Neural cell (in vitro differentiated cells): Measurements from ENCODE around the gene TMED7. TPM values are rescaled to one million over a fixed set of nuclear protein-coding genes. Genes with fewer than 3 reads are reported as not detected.

ENCODE experiments used
- H2AFZ ChIP-seq: fragments of 200-600, 300-800 bp; sonication (generic), shearing (Covaris generic); 2 replicates; pipeline ENCODE4 v1.6.0; 2014; ENCODE audit warnings: low read depth, mild to moderate bottlenecking, antibody characterized with exemption, low read length, moderate library complexity
- H3F3A ChIP-seq: fragments of 200-600 bp; shearing (Covaris generic); 2 replicates; pipeline ENCODE4 v1.6.1; 2016; ENCODE audit warnings: mild to moderate bottlenecking, moderate library complexity, mixed read lengths, antibody characterized with exemption, low read length; ENCODE audit not compliant: insufficient read depth, poor library complexity, severe bottlenecking
- H3K27ac ChIP-seq: fragments of 200-600, 300-800 bp; sonication (generic), shearing (Covaris generic); 2 replicates; pipeline ENCODE4 v1.5.1; 2014; ENCODE audit warnings: mild to moderate bottlenecking, low read length, moderate library complexity
- H3K27me3 ChIP-seq: fragments of 300-800, 200-600 bp; sonication (generic), shearing (Covaris generic); 2 replicates; pipeline ENCODE4 v1.6.0; 2014; ENCODE audit warnings: mild to moderate bottlenecking, low read depth, low read length, moderate library complexity; ENCODE audit not compliant: insufficient read depth
- H3K36me3 ChIP-seq: fragments of 300-800, 200-600 bp; sonication (generic), shearing (Covaris generic); 2 replicates; pipeline ENCODE4 v1.5.1; 2014; ENCODE audit warnings: mild to moderate bottlenecking, antibody characterized with exemption, low read length, moderate library complexity; ENCODE audit not compliant: insufficient read depth
- H3K4me2 ChIP-seq: fragments of 300-800, 200-600 bp; sonication (generic), shearing (Covaris generic); 2 replicates; pipeline ENCODE4 v1.6.0; 2014; ENCODE audit warnings: mild to moderate bottlenecking, low read length
- H3K4me3 ChIP-seq: fragments of 300-800, 200-600 bp; sonication (generic), shearing (Covaris generic); 2 replicates; pipeline ENCODE4 v1.5.1; 2014; ENCODE audit warnings: mild to moderate bottlenecking, low read length, moderate library complexity
- H3K79me2 ChIP-seq: fragments of 200-600 bp; shearing (Covaris generic); replicated peaks from 2 replicates; pipeline ENCODE4 v1.6.0; 2014; ENCODE audit warnings: mild to moderate bottlenecking, low read length, moderate library complexity; ENCODE audit not compliant: insufficient read depth
- H3K9ac ChIP-seq: fragments of 300-800, 200-600 bp; sonication (generic), shearing (Covaris generic); 2 replicates; pipeline ENCODE4 v1.6.1; 2016; ENCODE audit warnings: mild to moderate bottlenecking, low read length, mixed read lengths
- H3K9me2 ChIP-seq: fragments of 200-600 bp; shearing (Covaris generic); 2 replicates; pipeline ENCODE4 v1.6.1; 2016; ENCODE audit warnings: mild to moderate bottlenecking, low read length, mixed read lengths; ENCODE audit not compliant: insufficient read depth
- H3K9me3 ChIP-seq: fragments of 200-600, 300-800 bp; sonication (generic), shearing (Covaris generic); 2 replicates; pipeline ENCODE4 v1.6.1; 2016; ENCODE audit warnings: mild to moderate bottlenecking, mixed run types, low read length, moderate library complexity, mixed read lengths
- H4K20me1 ChIP-seq: fragments of 200-600 bp; shearing (Covaris generic); 2 replicates; pipeline ENCODE4 v1.6.1; 2016; ENCODE audit warnings: mild to moderate bottlenecking, mixed run types; ENCODE audit not compliant: insufficient read depth
- EP300 ChIP-seq: fragments of 450-650 bp; conservative IDR thresholded peaks from 2 replicates; pipeline ENCODE4 v1.6.1; 2014; ENCODE audit warnings: antibody characterized with exemption, mild to moderate bottlenecking, moderate library complexity; ENCODE audit not compliant: poor library complexity, severe bottlenecking
- EZH2 ChIP-seq: fragments of 200-600, 300-800 bp; shearing (Covaris generic), sonication (generic); IDR thresholded peaks from 2 replicates; pipeline ENCODE4 v1.6.1; 2014; ENCODE audit warnings: antibody characterized with exemption, low read length, borderline replicate concordance, mild to moderate bottlenecking; ENCODE audit not compliant: insufficient read depth, poor library complexity, severe bottlenecking
- MXI1 ChIP-seq: fragments of 450-650 bp; conservative IDR thresholded peaks from 2 replicates; pipeline ENCODE4 v1.6.1; 2014; ENCODE audit warnings: antibody characterized with exemption, mild to moderate bottlenecking; ENCODE audit not compliant: poor library complexity, severe bottlenecking
- POLR2AphosphoS5 ChIP-seq: IDR thresholded peaks from 2 replicates; pipeline ENCODE4 v1.6.1; 2012
- RAD21 ChIP-seq: fragments of 450-650 bp; conservative IDR thresholded peaks from 2 replicates; pipeline ENCODE4 v1.6.1; 2014; ENCODE audit warnings: antibody characterized with exemption, mild to moderate bottlenecking, moderate library complexity
- SMC3 ChIP-seq: fragments of 450-650 bp; conservative IDR thresholded peaks from 2 replicates; pipeline ENCODE4 v1.6.1; 2014; ENCODE audit warnings: antibody characterized with exemption, mild to moderate bottlenecking, moderate library complexity; ENCODE audit not compliant: poor library complexity
- TAF1 ChIP-seq: IDR thresholded peaks from 2 replicates; pipeline ENCODE4 v1.6.1; 2012; ENCODE audit warnings: low read depth
- polyA plus RNA-seq: library from polyadenylated mRNA; depleted of rRNA; stranded (reverse); fragments of >200 nt; gene quantifications from 2 replicates; pipeline ENCODE4 v1.2.3, GENCODE V29; 2014
- TF ChIP-seq, protein P1 (sequence below): IDR thresholded peaks from 2 replicates; pipeline ENCODE4 v1.6.1; 2012; ENCODE audit warnings: borderline replicate concordance
- TF ChIP-seq, protein P2 (sequence below): fragments of 450-650 bp; IDR thresholded peaks from 2 replicates; pipeline ENCODE4 v1.5.1; 2014; ENCODE audit warnings: antibody characterized with exemption, mild to moderate bottlenecking, moderate library complexity; ENCODE audit not compliant: poor library complexity, severe bottlenecking

The TMED7 gene
- polyA plus RNA-seq, 1 donor from 2014 or later, result 74.3 TPM

GRCh38 chr5:115616472-115616871 is 9.4 kb downstream of the TMED7 start:
- no peaks in the 10 kb centered on the region for H3K9me2 ChIP-seq
- H2AFZ ChIP-seq, result no peak overlapping the region
- no peaks in the 10 kb centered on the region for H4K20me1 ChIP-seq
- peaks cover 3% of the 10 kb centered on the region for H3K79me2 ChIP-seq
- H3K4me3 ChIP-seq, result no peak overlapping the region
- no peak overlapping the region for H3K27ac ChIP-seq
- H3K36me3 ChIP-seq, result peaks cover 35% of the 10 kb centered on the region
- TF ChIP-seq, protein P1, sequence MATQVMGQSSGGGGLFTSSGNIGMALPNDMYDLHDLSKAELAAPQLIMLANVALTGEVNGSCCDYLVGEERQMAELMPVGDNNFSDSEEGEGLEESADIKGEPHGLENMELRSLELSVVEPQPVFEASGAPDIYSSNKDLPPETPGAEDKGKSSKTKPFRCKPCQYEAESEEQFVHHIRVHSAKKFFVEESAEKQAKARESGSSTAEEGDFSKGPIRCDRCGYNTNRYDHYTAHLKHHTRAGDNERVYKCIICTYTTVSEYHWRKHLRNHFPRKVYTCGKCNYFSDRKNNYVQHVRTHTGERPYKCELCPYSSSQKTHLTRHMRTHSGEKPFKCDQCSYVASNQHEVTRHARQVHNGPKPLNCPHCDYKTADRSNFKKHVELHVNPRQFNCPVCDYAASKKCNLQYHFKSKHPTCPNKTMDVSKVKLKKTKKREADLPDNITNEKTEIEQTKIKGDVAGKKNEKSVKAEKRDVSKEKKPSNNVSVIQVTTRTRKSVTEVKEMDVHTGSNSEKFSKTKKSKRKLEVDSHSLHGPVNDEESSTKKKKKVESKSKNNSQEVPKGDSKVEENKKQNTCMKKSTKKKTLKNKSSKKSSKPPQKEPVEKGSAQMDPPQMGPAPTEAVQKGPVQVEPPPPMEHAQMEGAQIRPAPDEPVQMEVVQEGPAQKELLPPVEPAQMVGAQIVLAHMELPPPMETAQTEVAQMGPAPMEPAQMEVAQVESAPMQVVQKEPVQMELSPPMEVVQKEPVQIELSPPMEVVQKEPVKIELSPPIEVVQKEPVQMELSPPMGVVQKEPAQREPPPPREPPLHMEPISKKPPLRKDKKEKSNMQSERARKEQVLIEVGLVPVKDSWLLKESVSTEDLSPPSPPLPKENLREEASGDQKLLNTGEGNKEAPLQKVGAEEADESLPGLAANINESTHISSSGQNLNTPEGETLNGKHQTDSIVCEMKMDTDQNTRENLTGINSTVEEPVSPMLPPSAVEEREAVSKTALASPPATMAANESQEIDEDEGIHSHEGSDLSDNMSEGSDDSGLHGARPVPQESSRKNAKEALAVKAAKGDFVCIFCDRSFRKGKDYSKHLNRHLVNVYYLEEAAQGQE, result no peak
- TF ChIP-seq POLR2AphosphoS5 (no peak), EZH2 (no peak), SMC3 (no peak), EP300 (no peak), MXI1 (no peak), RAD21 (no peak), TAF1 (no peak)
- TF ChIP-seq, protein P2, sequence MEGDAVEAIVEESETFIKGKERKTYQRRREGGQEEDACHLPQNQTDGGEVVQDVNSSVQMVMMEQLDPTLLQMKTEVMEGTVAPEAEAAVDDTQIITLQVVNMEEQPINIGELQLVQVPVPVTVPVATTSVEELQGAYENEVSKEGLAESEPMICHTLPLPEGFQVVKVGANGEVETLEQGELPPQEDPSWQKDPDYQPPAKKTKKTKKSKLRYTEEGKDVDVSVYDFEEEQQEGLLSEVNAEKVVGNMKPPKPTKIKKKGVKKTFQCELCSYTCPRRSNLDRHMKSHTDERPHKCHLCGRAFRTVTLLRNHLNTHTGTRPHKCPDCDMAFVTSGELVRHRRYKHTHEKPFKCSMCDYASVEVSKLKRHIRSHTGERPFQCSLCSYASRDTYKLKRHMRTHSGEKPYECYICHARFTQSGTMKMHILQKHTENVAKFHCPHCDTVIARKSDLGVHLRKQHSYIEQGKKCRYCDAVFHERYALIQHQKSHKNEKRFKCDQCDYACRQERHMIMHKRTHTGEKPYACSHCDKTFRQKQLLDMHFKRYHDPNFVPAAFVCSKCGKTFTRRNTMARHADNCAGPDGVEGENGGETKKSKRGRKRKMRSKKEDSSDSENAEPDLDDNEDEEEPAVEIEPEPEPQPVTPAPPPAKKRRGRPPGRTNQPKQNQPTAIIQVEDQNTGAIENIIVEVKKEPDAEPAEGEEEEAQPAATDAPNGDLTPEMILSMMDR, result no peak
- no peaks in the 10 kb centered on the region for H3F3A ChIP-seq
- H3K27me3 ChIP-seq, result no peaks in the 10 kb centered on the region
- H3K9ac ChIP-seq, result no peak overlapping the region
- no peak overlapping the region for H3K4me2 ChIP-seq
- H3K9me3 ChIP-seq, result no peaks in the 10 kb centered on the region

DNA sequence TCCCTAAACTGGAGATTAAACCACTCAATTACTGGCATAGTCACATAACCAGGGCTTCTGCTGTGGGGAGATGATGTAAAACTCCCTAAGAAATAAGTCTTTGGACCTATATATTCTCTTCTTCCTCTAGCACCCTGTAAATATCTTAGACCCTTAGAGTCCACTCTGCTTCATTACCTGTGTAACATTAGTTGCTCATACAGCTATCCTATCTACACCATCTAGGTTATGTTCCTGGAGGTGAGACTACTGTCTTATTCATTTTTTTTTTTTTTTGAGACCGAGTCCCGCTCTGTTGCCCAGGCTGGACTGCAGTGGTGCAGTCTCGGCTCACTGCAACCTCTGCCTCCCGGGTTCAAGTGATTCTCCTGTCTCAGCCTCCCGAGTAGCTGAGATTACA is 14.0 kb downstream of the TMED7 start:
- Histone ChIP-seq H3K9me2 (no peaks in the 10 kb centered on the region), H3K27ac (no peak overlapping the region), H2AFZ (no peak overlapping the region), H3K4me2 (no peak overlapping the region), H3K9me3 (no peaks in the 10 kb centered on the region), H3K4me3 (no peak overlapping the region), H3K9ac (no peak overlapping the region), H3F3A (no peaks in the 10 kb centered on the region), H3K79me2 (peaks cover 3% of the 10 kb centered on the region), H4K20me1 (no peaks in the 10 kb centered on the region), H3K36me3 (peaks cover 23% of the 10 kb centered on the region), H3K27me3 (no peaks in the 10 kb centered on the region)
- TF ChIP-seq TAF1, result no peak
- no peak for TF ChIP-seq MXI1
- TF ChIP-seq, protein P2, result no peak
- no peak for TF ChIP-seq SMC3
- no peak for TF ChIP-seq EP300
- no peak for TF ChIP-seq EZH2
- TF ChIP-seq POLR2AphosphoS5, result no peak
